Right renal cortex interstitium (tissue), 3 donors: ENCODE measurements around the gene NDST3. TPM values are rescaled to one million over a fixed set of nuclear protein-coding genes. Genes with fewer than 3 reads are reported as not detected.

ENCODE experiments used
- DNase-seq, 3 donors: peaks; one replicate each; pipeline ENCODE4 v3.0.0-alpha.2; 2013; ENCODE audit warnings: low read depth in 3 of 3, low spot score in 2 of 3
- polyA plus RNA-seq, 3 donors: library from polyadenylated mRNA; unstranded; fragments of 120-200 nt; gene quantifications; one replicate each; pipeline ENCODE4 v1.2.1, GENCODE V29; 2013; ENCODE audit not compliant: insufficient read length in 3 of 3

The NDST3 gene
- polyA plus RNA-seq, 3 donors = 2.7 to 3.7 (median 3.4) TPM

GRCh38 chr4:118173126-118173525 lies 138.8 kb downstream of the NDST3 start:
- no peak for DNase-seq

- DNase-seq = no peak
Measured at GRCh38 chr4:118173956-118174725, 139.9 kb downstream of the NDST3 start.

- no peak for DNase-seq
Measured at GRCh38 chr4:118175506-118175905, 141.2 kb downstream of the NDST3 start.

GRCh38 chr4:118177126-118177525 lies 142.8 kb downstream of the NDST3 start:
- DNase-seq = no peak

DNA sequence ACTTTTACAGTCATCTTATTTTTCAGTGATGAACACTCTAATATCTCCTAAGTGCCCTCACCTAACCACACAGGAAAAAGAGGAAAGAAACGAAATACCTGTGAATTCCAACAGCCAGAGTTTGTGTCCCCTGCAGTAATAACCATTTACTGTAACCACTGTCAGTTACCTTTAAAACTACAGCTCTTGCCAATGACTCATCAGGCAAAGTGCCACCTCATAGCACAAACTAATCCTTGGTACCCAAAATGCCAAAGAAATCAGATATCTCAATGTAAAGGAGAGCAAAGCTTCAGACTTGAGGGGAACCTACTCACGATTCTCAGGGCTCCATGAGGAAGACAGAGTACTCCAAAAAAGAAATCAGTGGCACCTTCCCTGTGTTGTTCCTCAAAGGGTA lies 146.5 kb downstream of the NDST3 start:
- no peak for DNase-seq

DNA sequence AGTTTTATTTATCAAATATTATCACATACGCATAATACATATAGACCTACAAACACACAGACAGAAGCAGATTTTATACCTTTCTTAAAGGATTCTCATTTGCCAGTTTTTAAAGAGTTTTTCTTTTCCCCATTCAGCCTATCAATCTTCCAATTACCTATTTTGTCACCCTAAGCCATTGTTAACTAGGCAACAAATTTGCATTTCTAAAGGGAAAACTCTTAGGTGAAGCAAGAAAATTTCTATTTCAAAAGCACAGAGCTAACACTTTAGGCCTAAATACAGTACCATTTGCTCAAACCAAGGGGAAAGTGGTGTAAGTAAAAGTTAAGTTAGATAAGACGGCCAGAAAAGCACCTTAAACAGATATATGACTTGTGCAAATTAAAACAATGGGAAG lies 156.6 kb downstream of the NDST3 start:
- DNase-seq = no peak

GRCh38 chr4:118193421-118193820 lies 159.1 kb downstream of the NDST3 start:
- DNase-seq = no peak

DNA sequence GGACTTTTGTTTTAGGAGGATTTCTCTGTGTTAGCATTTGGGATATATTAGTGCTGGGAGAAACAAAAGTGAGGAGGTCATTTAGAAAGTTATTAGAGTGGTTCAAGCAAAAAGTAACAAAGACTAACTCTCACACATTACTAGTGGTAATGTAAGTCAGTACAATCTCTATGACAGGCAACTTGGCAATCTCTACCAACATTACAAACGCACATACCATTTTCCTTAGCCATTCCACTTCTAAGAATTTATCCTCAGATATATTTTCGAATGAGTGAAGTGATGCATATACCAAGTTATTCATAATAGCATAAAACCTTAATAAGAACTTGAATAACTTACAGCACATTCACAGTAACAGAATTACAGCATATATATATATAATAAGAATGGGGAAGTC lies 172.3 kb downstream of the NDST3 start:
- DNase-seq = no peak

GRCh38 chr4:118213101-118213500 lies 178.8 kb downstream of the NDST3 start:
- DNase-seq = no peak

DNA sequence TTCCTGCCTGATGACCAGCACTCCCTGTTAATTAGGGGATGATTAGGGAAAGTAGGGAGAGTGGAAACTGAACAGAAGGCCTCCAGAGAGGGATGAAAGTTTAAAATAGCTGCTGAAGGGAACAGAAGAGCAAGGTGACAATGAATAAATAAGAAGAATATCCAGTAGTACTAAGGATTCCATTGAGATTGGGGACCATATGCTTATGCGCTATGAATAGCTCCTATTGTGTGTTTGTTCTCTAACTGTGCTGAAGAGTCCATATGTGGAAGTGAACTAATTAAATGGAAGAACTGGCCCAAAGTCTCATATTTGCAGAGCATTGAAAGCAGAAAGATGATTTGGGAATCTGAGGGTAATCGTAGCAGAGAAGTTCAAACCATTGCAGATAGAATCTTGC lies 181.5 kb downstream of the NDST3 start:
- no peak for DNase-seq

GRCh38 chr4:118221227-118221800 lies 187.0 kb downstream of the NDST3 start:
- DNase-seq = no peak

GRCh38 chr4:118224243-118224829 lies 190.1 kb downstream of the NDST3 start:
- peak; percentile 36 to 50 (median 47) for DNase-seq

- no peak for DNase-seq
Measured at GRCh38 chr4:118225511-118225910, 191.2 kb downstream of the NDST3 start.

GRCh38 chr4:118226311-118227010 lies 192.2 kb downstream of the NDST3 start:
- DNase-seq = no peak

- no peak for DNase-seq
Measured at GRCh38 chr4:118235566-118236120, 201.4 kb downstream of the NDST3 start.

GRCh38 chr4:118237531-118237930 lies 203.2 kb downstream of the NDST3 start:
- DNase-seq = no peak

GRCh38 chr4:118249890-118250289 lies 215.6 kb downstream of the NDST3 start:
- no peak for DNase-seq

DNA sequence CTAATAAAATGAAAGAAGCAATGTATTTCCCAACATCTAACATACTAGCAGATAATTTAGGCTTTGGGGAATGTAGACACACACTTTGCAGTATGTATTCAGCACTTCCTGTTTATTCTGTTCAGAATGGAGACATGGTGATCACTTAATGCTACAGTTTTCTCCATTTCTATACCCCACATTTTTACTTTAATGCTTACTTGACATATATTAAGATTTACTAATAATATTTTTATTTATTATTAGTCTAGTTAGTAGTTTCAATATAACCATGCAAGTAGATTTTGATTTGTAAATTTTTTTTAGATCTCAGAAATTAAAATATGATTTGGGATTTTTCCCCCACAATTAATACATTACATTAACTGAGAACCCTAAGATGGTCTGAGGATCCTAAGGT lies 220.1 kb downstream of the NDST3 start:
- DNase-seq = no peak

DNA sequence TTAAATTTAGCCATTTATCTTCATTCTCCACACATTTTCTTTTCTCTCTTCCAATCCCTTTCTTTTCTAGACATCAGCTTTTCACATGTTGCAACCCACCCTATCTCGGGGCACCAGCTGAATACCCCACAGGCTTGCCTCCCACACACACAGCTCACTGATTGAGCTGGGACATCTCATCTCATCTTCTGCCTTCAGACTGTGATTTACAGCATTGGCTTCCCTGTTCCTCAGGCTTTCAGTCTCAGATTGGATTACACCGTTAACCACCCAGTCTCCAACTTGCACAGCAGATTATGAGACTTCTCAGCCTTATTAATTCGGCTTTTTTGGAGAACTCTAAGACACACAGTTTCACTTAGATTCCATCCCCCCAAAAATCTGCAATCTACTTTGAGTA lies 224.8 kb downstream of the NDST3 start:
- DNase-seq = no peak

- no peak for DNase-seq
Measured at GRCh38 chr4:118260309-118260708, 226.0 kb downstream of the NDST3 start.

DNA sequence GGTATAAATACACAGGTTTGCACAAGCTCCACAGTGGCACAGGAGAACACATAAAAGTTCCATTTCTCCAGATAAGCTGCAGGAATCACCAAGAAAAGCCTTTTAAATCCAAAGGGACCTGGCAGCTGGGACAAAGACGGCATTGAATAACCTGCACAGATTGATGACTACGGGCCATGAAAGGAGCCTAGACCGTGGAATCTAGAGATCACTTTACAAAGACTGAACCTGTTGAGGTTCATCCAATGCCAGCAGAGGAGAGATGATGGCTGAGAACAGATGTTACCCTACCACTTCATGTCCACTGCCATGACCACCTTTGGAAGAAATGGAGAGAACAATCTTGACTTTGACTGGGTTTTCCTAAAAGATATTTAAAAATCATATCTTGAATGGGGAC lies 229.8 kb downstream of the NDST3 start:
- no peak for DNase-seq
